GM18498 (cell line): Measurements from ENCODE around the gene PARP9.
A peak's percentile ranks its signal among the peaks of the same experiment; 100 is the strongest.
"Not testable (repeated sequence)": the region's sequence is repeated elsewhere in the genome, so short reads cannot be mapped to it uniquely, and the experiment has no call there.

ENCODE experiments used
- ATAC-seq: cut with Tn5 transposase; IDR thresholded peaks from one replicate; pipeline ENCODE4 v1.9.1; 2021; ENCODE audit warnings: mild to moderate bottlenecking, moderate library complexity; ENCODE audit not compliant: unreplicated experiment

The PARP9 gene

GRCh38 chr3:122576174-122576940 is 12.3 kb upstream of the PARP9 start:
- ATAC-seq: peak; percentile 82

GRCh38 chr3:122572940-122573412 is 8.9 kb upstream of the PARP9 start:
- ATAC-seq: peak; percentile 24

GRCh38 chr3:122568755-122569154 is 4.7 kb upstream of the PARP9 start:
- ATAC-seq: no peak

GRCh38 chr3:122568131-122568530 is 4.0 kb upstream of the PARP9 start:
- not testable (repeated sequence) for ATAC-seq

- ATAC-seq: no peak
Measured at GRCh38 chr3:122563717-122564025, 429 bp downstream of the PARP9 start.

DNA sequence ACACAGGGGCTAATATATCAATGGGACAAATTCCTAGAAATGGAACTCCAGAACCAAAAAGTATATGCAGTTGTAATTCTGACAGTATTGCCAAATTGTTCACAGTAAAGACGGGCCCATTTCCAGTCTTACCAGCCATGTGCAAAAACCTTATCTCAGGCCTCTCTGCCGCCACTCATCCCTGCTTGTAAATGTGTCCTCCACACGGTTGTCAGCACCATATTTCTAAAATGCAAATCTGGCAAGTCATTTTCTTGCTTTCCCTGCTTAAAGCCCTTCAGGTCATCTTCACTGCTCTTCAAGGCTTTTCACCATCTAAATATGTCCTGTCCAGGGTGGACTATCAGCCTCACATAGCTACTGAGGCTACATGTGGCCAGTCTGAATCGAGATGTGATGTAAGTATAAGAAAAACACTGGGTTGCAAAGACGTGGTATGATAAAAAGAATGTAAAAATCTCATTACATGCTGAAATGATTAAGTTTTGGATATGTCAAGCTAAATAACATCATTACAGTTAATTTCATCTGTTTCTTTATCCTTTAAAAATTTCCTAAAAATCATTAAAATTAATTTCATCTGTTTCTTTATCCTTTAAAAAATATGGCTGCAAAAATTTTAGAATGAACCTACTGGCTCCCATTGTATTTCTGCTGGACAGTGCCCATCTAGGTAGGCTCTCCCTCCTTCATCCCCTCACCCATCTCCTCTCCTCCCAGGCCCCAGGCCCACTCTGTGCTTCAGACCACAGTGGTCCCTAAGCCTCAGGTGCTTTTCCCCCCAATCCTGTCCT is 980 bp downstream of the PARP9 start:
- ATAC-seq: no peak

DNA sequence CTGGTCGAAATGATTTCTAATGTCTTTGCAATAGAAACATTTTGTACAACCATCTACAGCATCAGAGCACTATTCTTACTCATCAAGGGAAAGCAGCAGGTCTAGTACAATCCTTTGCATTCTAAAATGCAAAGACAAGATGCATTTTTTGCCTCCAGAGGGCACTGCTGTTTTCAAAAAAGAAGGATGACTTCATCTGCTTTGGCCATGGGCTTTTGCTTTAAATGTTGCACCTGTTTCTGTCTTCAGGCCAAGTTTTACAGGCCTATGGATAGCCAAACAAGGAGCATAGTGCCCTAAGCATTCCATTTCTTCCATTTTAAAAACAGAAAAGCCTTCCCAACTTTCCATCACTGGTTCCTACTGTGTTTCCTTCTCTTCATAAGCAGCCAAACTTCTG is 3.4 kb downstream of the PARP9 start:
- peak; percentile 40 for ATAC-seq

DNA sequence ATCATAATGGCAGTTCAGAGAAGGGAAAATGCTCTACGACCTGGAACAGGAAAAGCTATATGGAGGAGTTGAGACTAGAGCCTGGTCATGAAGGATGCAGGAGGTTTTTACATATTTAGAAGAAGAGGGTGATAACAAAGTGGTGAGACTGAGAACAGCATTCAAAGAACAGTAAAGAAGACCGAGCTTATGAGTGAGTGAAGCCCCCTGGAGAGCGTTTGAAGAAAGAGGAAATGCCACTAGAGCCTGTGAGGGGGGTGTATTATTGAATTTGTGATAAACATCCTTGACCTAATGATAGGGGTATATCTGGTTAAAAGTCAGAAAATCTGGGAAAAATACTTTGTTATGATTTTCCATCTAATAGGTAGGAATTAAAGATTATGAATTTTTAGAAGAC is 4.2 kb downstream of the PARP9 start:
- no peak for ATAC-seq

- no peak for ATAC-seq
Measured at GRCh38 chr3:122558605-122559004, 5.5 kb downstream of the PARP9 start.

GRCh38 chr3:122557356-122557755 is 6.7 kb downstream of the PARP9 start:
- no peak for ATAC-seq

DNA sequence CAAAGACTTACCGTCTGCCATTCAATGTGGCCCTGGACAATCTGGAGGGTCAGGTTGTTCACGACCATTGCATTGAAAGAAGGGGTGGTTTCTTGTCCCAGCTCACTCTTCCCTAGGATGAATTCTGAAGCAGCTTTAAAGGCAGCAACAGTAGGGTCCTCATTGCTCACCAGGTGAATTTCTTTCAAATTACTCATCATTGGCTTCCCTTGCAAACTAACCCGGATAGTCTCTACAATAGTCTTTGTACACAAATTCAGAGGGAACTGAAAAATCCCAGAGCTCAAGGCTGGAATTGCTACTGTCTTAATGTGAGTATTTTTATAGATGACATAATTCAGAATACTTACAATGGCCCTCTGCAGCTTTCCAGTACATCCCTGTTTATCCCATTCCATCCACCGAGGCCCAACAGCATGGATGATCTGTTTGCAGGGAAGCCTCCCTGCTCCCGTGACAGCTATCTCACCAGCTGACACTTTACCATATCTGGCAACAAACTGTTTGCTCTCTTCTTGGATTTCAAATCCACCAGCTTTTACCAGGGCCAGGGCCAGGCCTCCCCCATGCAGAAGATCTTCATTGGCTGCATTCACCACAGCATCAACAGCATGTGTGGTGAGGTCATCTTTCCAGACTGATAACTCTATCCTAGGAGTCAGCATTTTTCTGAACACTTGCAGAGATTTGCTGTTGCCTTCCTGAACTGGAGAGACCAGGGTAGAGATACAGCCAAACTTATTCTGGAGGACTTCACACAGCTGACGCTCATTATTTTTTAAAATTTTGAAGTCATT is 8.6 kb downstream of the PARP9 start:
- no peak for ATAC-seq

- no peak for ATAC-seq
Measured at GRCh38 chr3:122553171-122553570, 10.9 kb downstream of the PARP9 start.

- no peak for ATAC-seq
Measured at GRCh38 chr3:122548619-122549018, 15.5 kb downstream of the PARP9 start.

DNA sequence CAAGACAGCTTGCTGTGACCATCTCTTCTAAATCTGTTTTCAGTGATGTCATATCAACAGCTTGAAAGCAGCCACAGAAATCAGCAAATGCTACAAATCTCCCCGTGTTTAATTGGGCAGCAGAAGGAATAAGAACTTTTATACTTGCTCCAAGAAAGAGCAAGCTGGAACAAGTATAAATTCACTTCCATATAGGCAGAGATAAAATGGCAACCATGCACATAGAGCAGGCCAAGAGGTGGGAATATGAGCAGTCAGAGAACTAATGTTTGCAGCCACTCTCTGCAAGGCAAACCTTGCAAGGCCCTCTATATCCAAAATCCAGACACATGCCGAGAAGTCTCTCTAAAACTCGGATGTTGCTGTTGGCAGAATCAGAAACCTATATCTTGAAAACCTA is 16.0 kb downstream of the PARP9 start:
- no peak for ATAC-seq

DNA sequence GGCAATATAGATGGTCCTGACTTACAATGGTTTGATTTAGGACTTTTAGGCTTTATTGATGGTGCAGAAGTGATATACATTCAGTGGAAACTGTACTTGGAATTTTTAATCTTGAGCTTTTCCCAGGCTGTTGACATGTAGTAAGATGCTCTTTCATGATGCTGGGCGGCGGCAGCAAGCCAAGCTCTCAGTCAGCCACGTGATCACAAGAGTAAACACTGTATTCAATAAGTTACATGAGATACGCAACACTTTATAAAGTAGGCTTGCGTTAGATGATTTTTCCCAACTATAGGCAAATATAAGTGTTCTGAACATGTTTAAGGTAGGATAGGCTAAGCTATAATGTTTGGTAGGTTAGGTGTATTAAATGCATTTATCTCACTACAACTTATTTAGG is 17.9 kb downstream of the PARP9 start:
- no peak for ATAC-seq

- no peak for ATAC-seq
Measured at GRCh38 chr3:122538956-122539490, 25.1 kb downstream of the PARP9 start.

- ATAC-seq: no peak
Measured at GRCh38 chr3:122536632-122537001, 27.5 kb downstream of the PARP9 start.

DNA sequence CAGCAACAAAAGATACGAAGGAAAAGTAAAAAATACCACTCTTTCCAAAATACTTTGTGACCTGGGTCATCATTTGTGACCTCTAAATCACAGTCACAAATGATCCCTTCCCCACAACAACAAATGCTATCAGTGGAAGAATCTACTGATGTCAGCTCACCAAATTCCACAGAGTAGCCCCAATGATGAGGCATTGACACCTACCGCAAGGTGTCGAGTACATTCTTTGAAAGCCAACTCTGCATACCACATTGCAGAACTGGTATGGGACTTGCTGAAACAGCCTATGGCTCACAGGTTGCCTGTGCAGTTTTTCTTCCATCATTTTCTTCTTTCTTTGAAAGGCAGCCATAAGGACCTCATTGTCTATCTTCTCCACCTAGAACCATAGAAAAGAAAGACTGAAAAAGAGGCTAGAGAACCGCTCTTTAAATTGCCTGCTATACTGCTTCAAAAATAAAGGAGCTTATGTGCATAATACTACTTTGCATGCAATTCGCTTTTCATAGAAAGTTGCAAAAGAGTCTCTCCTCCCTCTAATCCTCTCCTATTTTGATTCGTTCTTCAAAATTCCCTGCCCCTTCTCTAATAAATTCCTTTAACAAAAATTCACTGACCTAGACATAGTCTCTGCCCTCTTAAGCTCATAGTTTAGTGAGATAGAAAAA is 28.0 kb downstream of the PARP9 start:
- ATAC-seq: no peak

- ATAC-seq: peak; percentile 98
Measured at GRCh38 chr3:122533931-122534334, 30.2 kb downstream of the PARP9 start.

DNA sequence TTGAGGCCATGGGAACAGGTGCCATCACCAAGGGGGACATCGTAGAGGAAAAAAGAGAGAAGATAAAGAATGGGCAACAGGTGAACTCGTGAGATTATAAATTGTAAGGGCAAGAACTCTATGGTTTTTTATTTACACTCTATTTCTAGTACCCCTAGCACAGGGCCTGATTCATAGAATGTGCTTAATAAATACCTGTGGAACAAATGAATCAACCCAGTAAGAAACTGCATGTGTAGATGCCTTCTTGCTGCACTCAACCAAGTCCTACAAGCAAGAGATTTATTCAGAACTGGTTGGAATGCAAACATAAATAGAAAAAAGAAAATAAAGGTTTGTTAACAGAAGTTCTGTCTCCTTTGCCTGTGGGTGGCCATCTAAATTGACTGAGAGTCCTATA is 30.6 kb downstream of the PARP9 start:
- peak; percentile 1 for ATAC-seq

DNA sequence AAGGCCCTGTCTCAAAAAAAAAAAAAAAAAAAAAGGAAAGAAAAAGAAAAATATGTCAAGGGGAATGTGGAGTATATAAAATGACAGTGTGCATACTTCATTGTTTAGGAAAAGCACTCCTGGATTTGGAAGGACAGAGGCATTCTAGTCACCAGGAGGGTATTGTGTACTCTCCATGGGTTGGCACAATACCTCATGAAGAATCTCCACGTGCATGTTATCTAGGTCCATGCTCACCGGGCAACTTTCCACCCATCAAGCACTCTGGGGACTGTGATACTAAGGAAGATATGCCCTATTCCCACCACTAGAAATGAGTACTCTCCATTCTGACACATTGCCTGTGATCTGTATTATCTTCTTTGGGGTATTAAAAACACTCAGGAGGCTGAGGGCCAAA is 33.9 kb downstream of the PARP9 start:
- ATAC-seq: no peak
